ENCODE results near the gene MLANA.

The MLANA gene

GRCh38 chr9:5900622-5901021, 9.9 kb downstream of the MLANA start:
- no peak for FAIRE-seq
- no peak for TF ChIP-seq POLR2A (IDR thresholded peaks at IDR 0.05; ENCODE audit: low read depth, low read length)
- no peak for DNase-seq (ENCODE audit: insufficient read length, low spot score)

- FAIRE-seq, result no peak
- DNase-seq (ENCODE audit: insufficient read length, low spot score), result no peak
- no peak for TF ChIP-seq POLR2A (IDR thresholded peaks at IDR 0.05; ENCODE audit: low read depth, low read length)
Measured at GRCh38 chr9:5902377-5902776, 11.7 kb downstream of the MLANA start.

- DNase-seq (ENCODE audit: insufficient read length, low spot score) (no peak), FAIRE-seq (no peak)
- no peak for TF ChIP-seq POLR2A (IDR thresholded peaks at IDR 0.05; ENCODE audit: low read depth, low read length)
Measured at GRCh38 chr9:5908918-5909317, 18.2 kb downstream of the MLANA start.

- DNase-seq (ENCODE audit: insufficient read length, low spot score) (no peak), FAIRE-seq (peak; percentile 94)
- TF ChIP-seq POLR2A (IDR thresholded peaks at IDR 0.05; ENCODE audit: low read depth, low read length), result no peak
Measured at GRCh38 chr9:5909976-5910375, 19.3 kb downstream of the MLANA start.

GRCh38 chr9:5910413-5911057, 19.8 kb downstream of the MLANA start:
- FAIRE-seq, result no peak
- no peak for DNase-seq (ENCODE audit: insufficient read length, low spot score)
- TF ChIP-seq POLR2A (IDR thresholded peaks at IDR 0.05; ENCODE audit: low read depth, low read length), result no peak

GRCh38 chr9:5915438-5915837, 24.7 kb downstream of the MLANA start:
- FAIRE-seq, result no peak
- no peak for DNase-seq (ENCODE audit: insufficient read length, low spot score)
- TF ChIP-seq POLR2A (IDR thresholded peaks at IDR 0.05; ENCODE audit: low read depth, low read length), result no peak

- FAIRE-seq (no peak), DNase-seq (ENCODE audit: insufficient read length, low spot score) (no peak)
- no peak for TF ChIP-seq POLR2A (IDR thresholded peaks at IDR 0.05; ENCODE audit: low read depth, low read length)
Measured at GRCh38 chr9:5917273-5917672, 26.6 kb downstream of the MLANA start.

- no peak for DNase-seq (ENCODE audit: insufficient read length, low spot score)
- TF ChIP-seq POLR2A (IDR thresholded peaks at IDR 0.05; ENCODE audit: low read depth, low read length), result no peak
- FAIRE-seq, result no peak
Measured at GRCh38 chr9:5917888-5918287, 27.2 kb downstream of the MLANA start.

GRCh38 chr9:5918460-5918859, 27.8 kb downstream of the MLANA start:
- DNase-seq (ENCODE audit: insufficient read length, low spot score), result no peak
- no peak for FAIRE-seq
- no peak for TF ChIP-seq POLR2A (IDR thresholded peaks at IDR 0.05; ENCODE audit: low read depth, low read length)

GRCh38 chr9:5920860-5921328, 30.2 kb downstream of the MLANA start:
- FAIRE-seq (no peak), DNase-seq (ENCODE audit: insufficient read length, low spot score) (no peak)
- TF ChIP-seq POLR2A (IDR thresholded peaks at IDR 0.05; ENCODE audit: low read depth, low read length), result no peak

GRCh38 chr9:5922192-5922591, 31.5 kb downstream of the MLANA start:
- DNase-seq (ENCODE audit: insufficient read length, low spot score) (no peak), FAIRE-seq (no peak)
- TF ChIP-seq POLR2A (IDR thresholded peaks at IDR 0.05; ENCODE audit: low read depth, low read length), result no peak

- DNase-seq (ENCODE audit: insufficient read length, low spot score), result no peak
- FAIRE-seq, result no peak
- TF ChIP-seq POLR2A (IDR thresholded peaks at IDR 0.05; ENCODE audit: low read depth, low read length), result no peak
Measured at GRCh38 chr9:5931657-5932056, 41.0 kb downstream of the MLANA start.

GRCh38 chr9:5938449-5938848, 47.8 kb downstream of the MLANA start:
- TF ChIP-seq POLR2A (IDR thresholded peaks at IDR 0.05; ENCODE audit: low read depth, low read length), result no peak
- FAIRE-seq, result no peak
- no peak for DNase-seq (ENCODE audit: insufficient read length, low spot score)

- FAIRE-seq (no peak), DNase-seq (ENCODE audit: insufficient read length, low spot score) (no peak)
- no peak for TF ChIP-seq POLR2A (IDR thresholded peaks at IDR 0.05; ENCODE audit: low read depth, low read length)
Measured at GRCh38 chr9:5939530-5939929, 48.8 kb downstream of the MLANA start.

GRCh38 chr9:5941214-5941613, 50.5 kb downstream of the MLANA start:
- no peak for TF ChIP-seq POLR2A (IDR thresholded peaks at IDR 0.05; ENCODE audit: low read depth, low read length)
- no peak for FAIRE-seq
- DNase-seq (ENCODE audit: insufficient read length, low spot score), result no peak

GRCh38 chr9:5945112-5945511, 54.4 kb downstream of the MLANA start:
- FAIRE-seq (no peak), DNase-seq (ENCODE audit: insufficient read length, low spot score) (no peak)
- no peak for TF ChIP-seq POLR2A (IDR thresholded peaks at IDR 0.05; ENCODE audit: low read depth, low read length)
